HepG2 (cell line): Measurements from ENCODE around the gene DHFR. TPM values are rescaled to one million over a fixed set of nuclear protein-coding genes. Genes with fewer than 3 reads are reported as not detected.

Experiments used
- ATAC-seq: fragments of 200-7000 bp; cut with Tn5 transposase; 3 replicates; pipeline ENCODE4 v1.9.1; 2020; ENCODE audit warnings: mild to moderate bottlenecking, moderate library complexity
- BruUV-seq: library from RNA; stranded (reverse); fragments of 400-500 nt; replicated peaks from 2 replicates; lab custom pipeline; 2021; lab: Mats Ljungman, UMichigan
- CTCF ChIA-PET: fragments of 300-600 bp; formaldehyde crosslinking; extraction: SDS; loops from one replicate; lab custom pipeline; 2021; ENCODE audit warnings: low total read pairs, inconsistent platforms, low intra/inter-chr PET ratio; lab: Yijun Ruan, JAX
- POLR2A ChIA-PET: fragments of 350-600 bp; sonication (Branson Sonifier 250); formaldehyde crosslinking; loops from one replicate; lab custom pipeline; 2020; ENCODE audit warnings: antibody characterized with exemption, inconsistent platforms; lab: Yijun Ruan, JAX
- DNase-seq: peaks from one replicate; pipeline ENCODE4 v3.0.0-alpha.2; 2015; ENCODE audit warnings: low spot score
- FAIRE-seq: peaks from 3 replicates; lab custom pipeline; 2011; peaks lifted over from hg19 to GRCh38; lab: Jason Lieb, UNC
- H2AFZ ChIP-seq: one replicate; pipeline ENCODE4 v1.6.1; 2011; ENCODE audit warnings: low read length, inconsistent platforms
- H3K27ac ChIP-seq: fragments of 300-600 bp; 3 replicates; pipeline ENCODE4 v1.8.0; 2011; ENCODE audit warnings: mixed run types, mild to moderate bottlenecking, mixed read lengths, low read length, inconsistent platforms; ENCODE audit not compliant: insufficient read depth; ENCODE audit errors: extremely low read length
- H3K27me3 ChIP-seq, 2 experiments: fragments of 200-600 bp in 1 of 2; 2 replicates in 1 of 2; 3 replicates in 1 of 2; pipeline versions ENCODE4 v1.6.0 to v1.8.0; 2011; ENCODE audit warnings: low read length in 2 of 2, mild to moderate bottlenecking in 2 of 2, moderate library complexity in 2 of 2, inconsistent platforms in 1 of 2; ENCODE audit not compliant: insufficient read depth in 2 of 2, control insufficient read depth in 1 of 2
- H3K36me3 ChIP-seq, 2 experiments: fragments of 200-600 bp in 1 of 2; replicated peaks in 1 of 2; 2 replicates in 1 of 2; 3 replicates in 1 of 2; pipeline versions ENCODE4 v1.5.1 to v1.8.0; 2011; ENCODE audit warnings: low read length in 2 of 2, inconsistent platforms in 1 of 2; ENCODE audit not compliant: insufficient read depth in 2 of 2, control insufficient read depth in 1 of 2
- H3K4me1 ChIP-seq: 2 replicates; pipeline ENCODE4 v1.5.1; 2012; ENCODE audit warnings: low read length, inconsistent platforms; ENCODE audit not compliant: insufficient read depth
- H3K4me2 ChIP-seq: 2 replicates; pipeline ENCODE4 v1.6.0; 2011; ENCODE audit warnings: low read depth, low read length, inconsistent platforms
- H3K4me3 ChIP-seq, 3 experiments: fragments of 200-600 bp in 1 of 3; sonication (generic), shearing (Covaris generic) in 1 of 3; replicated peaks in 1 of 3; 2 replicates each; pipeline ENCODE4 v1.5.1; 2011 to 2016; ENCODE audit warnings: low read length in 3 of 3, inconsistent platforms in 2 of 3, low read depth in 2 of 3, mild to moderate bottlenecking in 2 of 3, control low read depth in 1 of 3, mixed read lengths in 1 of 3; ENCODE audit not compliant: insufficient read depth in 1 of 3
- H3K79me2 ChIP-seq: one replicate; pipeline ENCODE4 v1.6.1; 2011; ENCODE audit warnings: low read length, inconsistent platforms; ENCODE audit not compliant: insufficient read depth
- H3K9ac ChIP-seq: 2 replicates; pipeline ENCODE4 v1.6.0; 2011; ENCODE audit warnings: mild to moderate bottlenecking, low read depth, low read length, inconsistent platforms; ENCODE audit not compliant: insufficient read depth
- H3K9me3 ChIP-seq: 2 replicates; pipeline ENCODE4 v1.5.1; 2012; ENCODE audit warnings: mild to moderate bottlenecking, low read length
- H4K20me1 ChIP-seq: 2 replicates; pipeline ENCODE4 v1.6.0; 2011; ENCODE audit warnings: inconsistent platforms, mild to moderate bottlenecking, low read length, moderate library complexity; ENCODE audit not compliant: insufficient read depth
- HOXA5 ChIP-seq: sonication (generic); formaldehyde crosslinking; IDR thresholded peaks from 2 replicates; pipeline ENCODE4 v1.4.0; 2020; ENCODE audit warnings: missing genetic modification reagents
- ISL2 ChIP-seq: sonication (generic); formaldehyde crosslinking; IDR thresholded peaks from 2 replicates; pipeline ENCODE4 v1.5.0; 2020; ENCODE audit warnings: missing genetic modification reagents
- KLF9 ChIP-seq: IDR thresholded peaks from 2 replicates; pipeline ENCODE4 v1.6.1; 2016; ENCODE audit warnings: low read depth
- SALL1 ChIP-seq: sonication (generic); formaldehyde crosslinking; IDR thresholded peaks from 2 replicates; pipeline ENCODE4 v1.8.0; 2022; ENCODE audit warnings: mild to moderate bottlenecking, missing genetic modification reagents
- TAF15 ChIP-seq: fragments of 200-400 bp; formaldehyde crosslinking; IDR thresholded peaks from one replicate; pipeline ENCODE4 v1.6.1; 2018; ENCODE audit warnings: mild to moderate bottlenecking, low read depth, low read length; ENCODE audit not compliant: poor library complexity, severe bottlenecking
- TERF1 ChIP-seq: sonication (generic); formaldehyde crosslinking; IDR thresholded peaks from 2 replicates; pipeline ENCODE4 v1.8.0; 2022; ENCODE audit warnings: mild to moderate bottlenecking, missing genetic modification reagents, moderate library complexity
- ZBTB33 ChIP-seq: sonication (generic); formaldehyde crosslinking; IDR thresholded peaks from 2 replicates; pipeline ENCODE4 v1.4.0; 2020; ENCODE audit warnings: missing genetic modification reagents
- ZMYM4 ChIP-seq: sonication (generic); formaldehyde crosslinking; IDR thresholded peaks from 2 replicates; pipeline ENCODE4 v1.8.1; 2023; ENCODE audit warnings: mild to moderate bottlenecking, missing genetic modification reagents
- ZNF280D ChIP-seq: sonication (generic); formaldehyde crosslinking; IDR thresholded peaks from 2 replicates; pipeline ENCODE4 v1.5.1; 2020; ENCODE audit warnings: mild to moderate bottlenecking, missing genetic modification reagents
- ZNF292 ChIP-seq: sonication (generic); formaldehyde crosslinking; IDR thresholded peaks from 2 replicates; pipeline ENCODE4 v1.8.1; 2022; ENCODE audit warnings: mild to moderate bottlenecking, low read depth, missing genetic modification reagents, borderline replicate concordance
- ZNF605 ChIP-seq: sonication (generic); formaldehyde crosslinking; IDR thresholded peaks from 2 replicates; pipeline ENCODE4 v1.8.0; 2022; ENCODE audit warnings: mild to moderate bottlenecking, missing genetic modification reagents
- ZNF609 ChIP-seq: sonication (generic); formaldehyde crosslinking; IDR thresholded peaks from 2 replicates; pipeline ENCODE4 v1.4.0; 2020; ENCODE audit warnings: mild to moderate bottlenecking, missing genetic modification reagents, borderline replicate concordance
- ZSCAN12 ChIP-seq: sonication (generic); formaldehyde crosslinking; IDR thresholded peaks from 2 replicates; pipeline ENCODE4 v1.9.0; 2021; ENCODE audit warnings: mild to moderate bottlenecking, missing genetic modification reagents
- WGBS: methylation state at CpG from one replicate; pipeline ENCODE4 v1.1.6; 2017; ENCODE audit warnings: low lambda C conversion rate; 5-methylcytosine and 5-hydroxymethylcytosine counted together
- in situ Hi-C: cut with HindIII; loops from 2 replicates; pipeline ENCODE4 v1.10.0; 2017; ENCODE audit warnings: low pct_unique_long_range_greater_than_20kb; ENCODE audit not compliant: extremely low pct_ligation_motif_present
- intact Hi-C: fragments of 100-400 bp; cut with micrococcal nuclease; formaldehyde crosslinking; loops from one replicate; pipeline ENCODE4 v1.10.0; 2022; ENCODE audit not compliant: unreplicated experiment
- polyA plus RNA-seq, 8 experiments: library from polyadenylated mRNA; depleted of rRNA in 3 of 8; stranded (reverse) in 7 of 8; unstranded in 1 of 8; fragments of >200 nt; fragmentation: Illumina TruSeq in 4 of 8; extraction: Trizol in 4 of 8; gene quantifications; 2 replicates each; pipeline versions ENCODE4 v1.2.1 to v1.2.3, GENCODE V29; 2011 to 2016; ENCODE audit warnings: low read depth in 4 of 8, missing spikeins in 1 of 8, mixed read lengths in 1 of 8; ENCODE audit not compliant: insufficient read depth in 1 of 8
- total RNA-seq, 5 experiments: library from RNA; depleted of rRNA; stranded (reverse); fragments of >200 nt; fragmentation: Illumina TruSeq; extraction: Trizol; gene quantifications; 2 replicates each; pipeline ENCODE4 v1.2.3, GENCODE V29; 2016; ENCODE audit warnings: low read depth in 1 of 5

The DHFR gene
- total and polyA plus RNA-seq, 2 of the 13 experiments (the other 11 are each of a cell fraction or from before 2014, with no cell fraction given) = 22.8 to 59.0 TPM

- ATAC-seq (peak; percentile 89), FAIRE-seq (peak; percentile 12), DNase-seq (peak; percentile 24)
- intact Hi-C loops = loop anchor here (10.0 kb wide), 1 partner anchor 62 kb away; the partner anchor contains the start of genes DHFR and MSH3
- WGBS = 0% methylated on average over 2 of the region's 2 CpGs
- CTCF ChIA-PET = no interaction called here
- BruUV-seq = no TSS peak
- no peaks in the 10 kb centered on the region for H3K36me3 ChIP-seq
- no peaks in the 10 kb centered on the region for H3K79me2 ChIP-seq
- peak overlapping the region in 2 of 3 experiments; percentile 24 to 26; a peak in 1 of 6 replicates for H3K4me3 ChIP-seq
- H3K4me1 ChIP-seq = peaks cover 61% of the 10 kb centered on the region
- in situ Hi-C loops = no loop called here
- H3K27me3 ChIP-seq = no peaks in the 10 kb centered on the region
- no peaks in the 10 kb centered on the region for H4K20me1 ChIP-seq
- H3K4me2 ChIP-seq = peak overlapping the region; percentile 59
- H3K27ac ChIP-seq = peak overlapping the region; percentile 13
- H3K9me3 ChIP-seq = no peaks in the 10 kb centered on the region
- H3K9ac ChIP-seq = no peak overlapping the region
- POLR2A ChIA-PET = interaction anchor here (1.5 kb wide), 1 partner anchor 39 kb away, joined by 4 read pairs; no protein-coding TSS in a partner anchor
- H2AFZ ChIP-seq = peak overlapping the region; percentile 62
- TF ChIP-seq SALL1 (CRISPR knock-in tag) = 0 out of 2 replicates have a peak, but pooled peaks have one; percentile 41
- TF ChIP-seq TAF15 = no peak
- TF ChIP-seq ZBTB33 (CRISPR knock-in tag) = no peak
- TF ChIP-seq ZNF605 (CRISPR knock-in tag) = no peak
- no peak for TF ChIP-seq ZSCAN12 (CRISPR knock-in tag)
- 0 out of 2 replicates have a peak, but pooled peaks have one; percentile 18 for TF ChIP-seq HOXA5 (CRISPR knock-in tag)
- 0 out of 2 replicates have a peak, but pooled peaks have one; percentile 51 for TF ChIP-seq ZNF280D (CRISPR knock-in tag)
- 0 out of 2 replicates have a peak, but pooled peaks have one; percentile 19 for TF ChIP-seq ZMYM4 (CRISPR knock-in tag)
- no peak for TF ChIP-seq TERF1 (CRISPR knock-in tag)
- 0 out of 2 replicates have a peak, but pooled peaks have one; percentile 18 for TF ChIP-seq ISL2 (CRISPR knock-in tag)
- TF ChIP-seq ZNF609 (CRISPR knock-in tag) = 0 out of 2 replicates have a peak, but pooled peaks have one; percentile 22
- TF ChIP-seq KLF9 = no peak
- peak; percentile 69; the same call in 1 of the 2 replicates for TF ChIP-seq ZNF292
Observed at GRCh38 chr5:80592761-80593160, 62.0 kb downstream of the DHFR start.
